Effector CD8-positive, alpha-beta T cell (primary cell): ENCODE measurements around the gene DCP2.

Source experiments
- DNase-seq: peaks from one replicate; lab custom pipeline; 2025; lab: John Stamatoyannopoulos, UW

The DCP2 gene

DNA sequence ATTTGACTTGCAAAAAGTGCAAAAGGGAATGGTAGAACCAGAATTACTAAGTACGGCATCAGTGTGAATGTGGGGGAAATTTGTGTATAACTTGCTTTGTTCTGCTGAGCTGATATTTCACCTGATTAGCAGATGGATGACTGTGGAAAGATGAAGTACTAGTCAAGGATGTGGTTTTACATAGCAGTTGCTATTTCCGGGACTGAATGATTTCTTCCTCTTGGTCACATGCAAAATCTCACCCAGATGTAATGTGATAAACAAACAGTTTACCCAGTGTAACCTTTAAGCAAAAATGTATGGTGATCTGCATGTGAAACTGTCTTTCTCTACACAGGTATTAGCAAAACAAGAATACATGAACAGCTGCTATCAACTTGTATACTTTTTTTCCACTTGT, 46.1 kb downstream of the DCP2 start:
- DNase-seq = no peak

DNA sequence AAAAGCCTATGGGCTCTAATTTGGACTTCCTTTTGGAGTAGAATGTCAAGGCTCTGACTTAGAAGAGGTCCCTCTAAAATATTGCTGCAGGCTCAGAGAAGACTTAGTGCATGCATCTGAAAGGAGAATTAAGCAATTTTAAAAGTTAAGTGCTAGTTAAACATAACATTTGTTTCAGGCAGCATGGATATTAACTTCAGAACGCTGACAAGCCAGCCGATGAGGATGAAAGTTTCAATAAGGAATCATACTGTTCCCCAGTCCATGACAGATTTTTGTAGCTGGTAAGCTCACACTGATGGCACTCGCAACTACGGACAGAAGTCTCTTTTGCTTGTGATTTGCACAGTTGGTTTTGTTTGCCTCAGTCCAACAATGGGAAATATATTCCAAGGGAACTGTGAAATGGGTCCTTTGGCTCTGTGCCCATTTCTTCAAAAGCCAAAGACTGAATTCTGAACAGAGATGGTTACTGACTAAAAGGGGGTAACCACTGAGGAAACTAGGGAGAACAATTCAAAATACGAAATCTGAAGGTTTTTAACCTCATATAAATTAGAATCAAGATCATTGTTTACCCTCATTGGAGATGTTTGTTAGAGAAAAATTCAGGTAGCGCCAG, 47.6 kb downstream of the DCP2 start:
- DNase-seq = no peak

- DNase-seq = no peak
Observed at GRCh38 chr5:113025596-113025995, 49.0 kb downstream of the DCP2 start.

DNA sequence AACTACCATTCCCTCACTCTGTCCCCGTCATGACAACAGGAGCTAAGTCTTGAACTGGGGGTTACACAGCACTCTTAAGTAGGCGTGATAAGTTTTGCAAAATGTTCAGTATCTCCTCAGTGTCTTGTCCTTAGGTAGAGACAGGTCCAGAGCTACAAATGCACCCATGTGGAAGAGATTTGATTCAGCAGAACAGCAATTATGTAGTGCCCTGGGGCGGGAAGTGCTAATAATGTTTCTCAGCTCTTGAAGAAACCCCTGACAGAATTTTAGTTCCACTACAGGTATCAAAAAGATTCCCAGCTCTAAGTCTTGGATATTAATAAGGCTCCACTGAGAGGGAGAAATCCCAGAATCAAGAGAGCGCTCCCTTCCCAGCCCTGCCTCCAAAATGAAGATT, 49.6 kb downstream of the DCP2 start:
- DNase-seq = no peak

GRCh38 chr5:113027015-113027414, 50.4 kb downstream of the DCP2 start:
- DNase-seq = no peak

DNA sequence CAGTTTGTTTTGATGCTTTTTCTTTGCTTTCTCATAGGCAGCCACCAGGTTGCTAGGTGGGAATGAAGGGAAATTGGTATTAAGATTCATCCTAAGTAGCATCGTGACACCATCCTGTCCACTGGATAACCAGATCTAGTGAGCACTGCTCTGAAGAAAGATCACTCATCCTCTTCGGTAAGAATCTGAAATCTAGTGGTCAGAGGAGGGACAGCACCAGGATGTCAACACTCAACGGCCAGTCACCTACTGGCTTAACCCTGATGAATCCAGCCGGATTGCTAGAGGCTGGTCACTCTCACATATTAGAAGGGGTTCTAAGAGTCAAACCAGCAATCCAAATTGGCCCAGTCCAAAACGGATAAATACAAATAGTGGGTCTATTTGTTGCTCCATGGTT, 50.8 kb downstream of the DCP2 start:
- no peak for DNase-seq

GRCh38 chr5:113029614-113030013, 53.0 kb downstream of the DCP2 start:
- DNase-seq = no peak

GRCh38 chr5:113031104-113031503, 54.5 kb downstream of the DCP2 start:
- DNase-seq = no peak

DNA sequence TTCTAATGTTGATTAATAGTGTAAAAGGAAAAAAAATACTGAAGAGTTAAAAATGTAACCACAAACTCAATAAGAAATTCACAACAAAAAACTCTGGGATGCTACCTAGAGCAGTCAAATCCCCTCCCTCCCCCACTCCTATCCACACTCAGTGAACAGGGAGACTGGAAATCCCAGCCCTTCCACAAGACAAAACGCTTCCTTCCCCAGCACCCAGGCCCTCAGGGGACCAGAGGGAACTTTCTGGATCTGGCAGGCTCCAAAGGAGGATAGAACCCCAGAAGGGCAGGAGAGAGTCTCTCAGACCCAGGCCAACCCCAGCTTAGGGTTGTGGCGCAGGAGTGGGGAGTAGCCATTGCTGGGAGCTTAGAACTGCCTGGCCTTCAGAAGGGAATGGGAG, 55.0 kb downstream of the DCP2 start:
- DNase-seq = no peak

GRCh38 chr5:113034182-113034773, 57.7 kb downstream of the DCP2 start:
- DNase-seq = no peak

DNA sequence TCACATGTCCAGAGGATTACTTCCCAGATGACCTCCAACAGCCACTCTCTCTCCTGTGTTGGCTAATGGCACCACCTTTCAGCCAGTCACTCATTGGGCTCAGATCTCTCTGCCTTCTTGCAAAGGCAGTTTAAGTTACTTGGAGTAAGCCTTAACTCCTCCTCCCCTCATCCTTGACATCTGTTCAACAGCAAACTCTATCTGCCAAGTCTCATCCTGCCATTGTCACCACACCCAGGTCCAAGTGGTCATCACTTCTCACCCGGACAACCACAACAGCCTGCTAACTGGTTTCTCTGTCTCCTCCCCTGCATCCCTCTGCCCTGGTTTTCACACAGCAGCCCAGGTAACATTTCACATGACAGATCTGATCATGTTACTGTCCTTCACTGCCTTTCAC, 58.5 kb downstream of the DCP2 start:
- DNase-seq = no peak

DNA sequence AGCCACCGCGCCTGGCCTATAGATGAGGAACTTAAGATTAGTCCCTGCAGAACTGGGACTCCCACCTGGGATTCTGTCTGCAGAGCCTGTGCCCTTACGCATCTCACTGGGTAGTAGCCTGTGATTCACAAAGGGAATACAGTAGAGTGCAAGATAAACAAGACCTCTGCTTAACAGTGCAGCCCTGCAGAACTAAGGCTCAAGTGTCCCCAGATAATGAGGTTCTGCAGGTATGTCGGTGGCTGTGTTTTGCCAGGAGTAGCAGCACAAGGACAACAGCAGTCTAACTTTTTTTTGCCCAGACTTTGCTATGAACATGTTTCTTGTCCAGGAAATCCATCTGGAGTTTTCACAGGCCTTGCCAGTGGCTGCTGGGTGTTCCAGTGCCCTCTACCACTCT, 59.7 kb downstream of the DCP2 start:
- no peak for DNase-seq

DNA sequence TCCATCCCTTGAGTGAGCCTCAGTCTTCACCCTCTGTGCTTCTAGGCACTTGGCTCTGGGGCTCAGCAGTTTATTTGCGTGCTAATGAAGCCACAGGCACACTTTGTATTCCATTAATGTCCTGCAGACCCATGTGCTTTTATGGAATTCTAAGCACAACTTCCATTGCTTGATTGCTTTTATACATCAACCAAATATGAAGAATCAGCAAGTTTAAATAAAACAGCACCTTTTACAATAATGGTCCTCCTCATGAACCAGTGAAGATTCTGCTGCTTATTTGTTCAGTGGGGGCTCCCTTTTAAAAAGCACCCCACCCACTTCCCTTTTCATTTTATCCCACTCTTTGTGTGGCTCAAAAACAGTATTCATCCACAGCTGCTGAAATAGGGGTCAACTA, 60.2 kb downstream of the DCP2 start:
- DNase-seq = no peak

DNA sequence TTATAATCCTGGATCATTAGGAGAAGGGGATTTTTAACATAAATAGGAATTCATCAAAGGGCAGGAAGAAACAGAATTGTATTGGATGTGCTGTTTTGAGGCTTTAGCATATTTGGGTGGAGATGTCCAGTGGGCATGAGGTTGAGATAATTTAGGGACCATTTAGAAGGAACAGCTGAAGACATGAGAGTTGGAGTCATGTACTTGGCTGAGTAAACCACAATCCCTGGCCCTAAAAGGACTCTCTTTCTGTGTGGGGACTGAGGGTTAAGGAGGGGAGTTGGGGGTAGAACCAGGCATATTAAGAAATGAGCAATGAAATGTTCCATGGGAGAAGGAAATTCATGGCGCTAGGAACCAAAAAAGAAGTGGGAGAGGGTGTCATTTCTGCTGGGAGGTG, 61.5 kb downstream of the DCP2 start:
- no peak for DNase-seq

- no peak for DNase-seq
Observed at GRCh38 chr5:113038714-113039113, 62.1 kb downstream of the DCP2 start.

DNA sequence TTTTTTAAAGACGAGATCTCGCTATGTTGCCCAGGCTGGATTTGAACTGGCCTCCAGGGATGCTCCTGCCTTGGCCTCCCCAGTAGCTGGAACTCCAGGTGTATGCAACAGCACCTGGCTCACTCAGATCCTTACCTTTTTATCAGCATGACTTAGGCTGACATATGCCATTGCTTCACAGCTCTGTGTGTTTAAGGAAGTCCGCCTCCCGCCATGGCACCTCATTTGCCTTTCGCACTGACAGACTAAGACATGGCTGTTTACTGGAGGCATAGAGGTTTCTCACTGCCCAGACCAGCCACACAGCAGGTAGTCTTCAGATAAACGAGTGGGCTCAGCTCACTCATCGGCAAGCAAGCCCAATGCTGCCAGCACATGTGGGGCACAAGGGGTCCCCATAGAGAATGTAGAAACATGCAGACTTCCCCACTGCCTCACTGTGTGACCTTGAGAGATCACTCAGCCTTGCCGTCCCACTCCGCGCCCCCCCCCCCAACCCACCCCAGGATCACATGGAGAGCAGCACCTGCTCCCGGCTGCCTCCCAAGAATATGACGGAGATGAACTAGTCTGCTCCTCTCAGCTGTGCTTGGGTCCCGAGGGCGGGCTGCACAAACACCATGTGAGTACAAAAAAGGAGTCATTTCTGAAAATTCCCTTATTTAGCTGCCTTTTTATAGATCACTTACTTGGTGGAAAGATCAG, 62.8 kb downstream of the DCP2 start:
- no peak for DNase-seq

DNA sequence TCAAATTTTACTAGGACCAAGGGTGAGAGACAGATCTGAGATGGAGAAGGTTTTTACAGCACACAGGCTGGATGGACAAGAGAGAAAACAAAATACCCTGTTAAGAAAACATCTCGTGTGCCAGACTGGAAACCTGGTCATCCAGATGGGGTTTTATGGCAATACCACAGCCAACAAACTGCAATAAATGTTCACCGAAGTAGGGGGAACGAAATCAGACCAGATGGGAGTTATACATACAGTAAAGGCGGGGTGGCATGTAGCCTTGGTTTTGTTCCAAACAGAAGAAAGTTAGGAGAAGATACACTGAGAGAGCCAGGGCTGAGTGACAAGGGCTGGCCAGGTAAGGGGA, 63.3 kb downstream of the DCP2 start:
- DNase-seq = no peak

DNA sequence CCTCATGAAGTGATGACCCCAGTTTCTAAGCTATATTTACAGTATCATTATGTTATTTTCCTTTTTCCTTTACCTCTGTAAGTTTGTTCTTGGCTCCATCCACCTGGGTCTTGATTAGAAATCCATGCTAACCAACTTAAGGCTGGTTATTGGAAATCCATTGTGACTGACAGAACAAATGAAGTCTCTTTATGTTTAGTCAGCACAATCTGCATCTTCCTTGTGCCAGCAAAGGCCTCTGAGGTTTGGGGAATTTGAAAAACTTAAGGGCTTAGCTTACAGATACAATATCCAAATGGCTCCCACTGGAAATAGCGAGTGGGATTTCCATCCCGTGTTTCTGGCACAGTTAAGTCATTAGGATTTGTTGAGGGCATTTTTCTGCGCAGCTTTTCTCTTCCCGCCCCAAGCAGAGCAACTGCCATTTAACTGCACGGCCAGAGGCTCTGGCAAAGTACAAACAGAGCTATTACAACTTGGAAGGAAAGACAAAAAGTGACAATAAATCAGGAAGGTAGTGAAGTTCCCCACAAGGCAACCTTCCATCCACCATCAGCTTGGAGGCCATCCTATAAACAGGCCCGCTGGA, 64.2 kb downstream of the DCP2 start:
- no peak for DNase-seq

- no peak for DNase-seq
Observed at GRCh38 chr5:113042491-113043243, 66.1 kb downstream of the DCP2 start.

GRCh38 chr5:113043491-113043931, 66.9 kb downstream of the DCP2 start:
- DNase-seq = no peak

DNA sequence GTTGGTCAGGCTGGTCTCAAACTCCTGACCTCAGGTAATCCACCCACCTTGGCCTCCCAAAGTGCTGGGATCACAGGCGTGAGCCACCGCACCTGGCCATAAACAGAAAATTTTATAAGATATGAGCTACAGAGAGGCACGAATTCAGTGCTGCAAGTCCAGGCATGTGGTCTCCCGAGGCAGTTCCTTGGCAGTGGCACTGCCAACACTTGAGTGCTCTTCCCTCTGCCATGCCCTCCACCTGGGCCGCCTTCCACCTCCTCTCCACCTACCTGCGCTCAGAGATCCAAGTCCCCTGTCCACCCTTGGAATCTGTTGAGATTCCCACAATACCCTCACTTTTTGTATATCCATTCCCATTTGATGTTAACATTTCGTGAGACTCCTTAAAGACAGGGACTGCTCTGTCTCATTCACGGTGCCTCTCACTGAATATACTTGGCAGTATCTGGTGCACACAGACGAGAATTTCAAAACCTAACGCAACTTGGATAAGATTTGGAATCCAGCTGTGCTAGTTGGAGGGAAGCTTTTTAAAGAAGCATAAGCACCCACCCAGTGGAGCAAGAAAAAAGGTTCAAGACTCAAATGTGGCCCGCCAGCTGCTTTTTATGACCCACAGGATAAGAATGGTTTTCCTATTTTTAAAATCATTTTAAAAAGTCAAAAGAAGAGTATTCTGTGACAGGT, 68.3 kb downstream of the DCP2 start:
- DNase-seq = no peak

DNA sequence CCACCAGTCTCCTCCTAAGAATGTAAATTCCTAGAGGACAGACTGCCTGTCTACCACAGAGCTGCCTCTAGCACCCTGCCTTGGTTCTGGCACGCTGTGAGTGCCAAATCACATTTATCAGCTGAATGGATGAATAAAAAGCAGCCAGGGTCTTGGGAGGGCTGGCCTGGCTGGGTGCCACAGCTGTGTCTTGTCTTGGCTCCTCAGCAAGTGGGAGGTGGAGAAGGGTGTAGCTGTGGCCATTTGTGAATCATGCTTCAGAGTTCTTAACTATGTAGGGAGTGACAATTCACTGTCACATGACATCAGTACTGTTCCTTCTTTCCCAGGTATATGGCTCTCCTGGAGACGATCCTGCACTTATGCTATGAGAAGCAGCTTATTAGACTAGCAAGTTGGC, 70.6 kb downstream of the DCP2 start:
- no peak for DNase-seq
